ENCODE results near the gene EXPH5. TPM values are rescaled to one million over a fixed set of nuclear protein-coding genes. Genes with fewer than 3 reads are reported as not detected.

EXPH5 gene
- total RNA-seq, 2 donors from 2014 or later = 2.3 to 2.9 TPM

DNA sequence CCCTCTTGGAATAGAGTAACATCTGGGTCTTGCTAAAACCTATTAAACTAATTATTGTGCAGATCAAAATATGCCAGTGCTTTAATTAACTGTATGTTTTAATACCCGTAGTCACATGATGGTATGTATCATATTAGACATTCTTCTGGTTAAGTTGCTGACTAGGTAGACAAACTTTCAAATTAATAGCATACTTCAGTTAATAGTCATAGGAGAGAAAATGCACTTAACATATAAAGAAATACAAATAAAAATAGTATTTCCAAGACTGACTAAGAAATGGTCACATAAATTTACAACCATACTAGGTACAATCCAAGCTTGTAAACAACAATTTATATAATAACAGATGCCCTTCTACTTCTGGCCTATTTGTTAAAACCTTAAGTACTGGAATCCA lies 7.6 kb upstream of the EXPH5 start:
- intact Hi-C loops (cut with DNase I) = no loop called here
- no peaks in the 10 kb centered on the region for H3K36me3 ChIP-seq (replicated peaks in 1 of 2; ENCODE audit: insufficient read depth in 1 of 2, low read depth in 2 of 2)
- ATAC-seq (no peak), DNase-seq (no peak)
- no peaks in the 10 kb centered on the region for H3K9me3 ChIP-seq
- H3K4me3 ChIP-seq = no peak overlapping the region
- TF ChIP-seq POLR2A (IDR thresholded peaks at IDR 0.05) (no peak), CTCF (IDR thresholded peaks at IDR 0.05) (no peak)
- H3K4me1 ChIP-seq = no peaks in the 10 kb centered on the region
- H3K27me3 ChIP-seq = no peaks in the 10 kb centered on the region
- WGBS, 2 donors = 77 to 79% methylated on average over 1 of the region's 1 CpG
- no peak overlapping the region for H3K27ac ChIP-seq

- no peak overlapping the region for H3K4me3 ChIP-seq
- no peaks in the 10 kb centered on the region for H3K4me1 ChIP-seq
- H3K36me3 ChIP-seq (replicated peaks in 1 of 2; ENCODE audit: insufficient read depth in 1 of 2, low read depth in 2 of 2) = no peaks in the 10 kb centered on the region
- H3K27me3 ChIP-seq = no peaks in the 10 kb centered on the region
- no peak for TF ChIP-seq POLR2A (IDR thresholded peaks at IDR 0.05)
- TF ChIP-seq CTCF (IDR thresholded peaks at IDR 0.05) = no peak
- H3K9me3 ChIP-seq = no peaks in the 10 kb centered on the region
- WGBS, 2 donors = 95 to 96% methylated on average over 2 of the region's 2 CpGs
- intact Hi-C loops (cut with DNase I) = no loop called here
- ATAC-seq (no peak), DNase-seq (no peak)
- H3K27ac ChIP-seq = no peak overlapping the region
Measured at GRCh38 chr11:108599978-108600377, 6.4 kb upstream of the EXPH5 start.

DNA sequence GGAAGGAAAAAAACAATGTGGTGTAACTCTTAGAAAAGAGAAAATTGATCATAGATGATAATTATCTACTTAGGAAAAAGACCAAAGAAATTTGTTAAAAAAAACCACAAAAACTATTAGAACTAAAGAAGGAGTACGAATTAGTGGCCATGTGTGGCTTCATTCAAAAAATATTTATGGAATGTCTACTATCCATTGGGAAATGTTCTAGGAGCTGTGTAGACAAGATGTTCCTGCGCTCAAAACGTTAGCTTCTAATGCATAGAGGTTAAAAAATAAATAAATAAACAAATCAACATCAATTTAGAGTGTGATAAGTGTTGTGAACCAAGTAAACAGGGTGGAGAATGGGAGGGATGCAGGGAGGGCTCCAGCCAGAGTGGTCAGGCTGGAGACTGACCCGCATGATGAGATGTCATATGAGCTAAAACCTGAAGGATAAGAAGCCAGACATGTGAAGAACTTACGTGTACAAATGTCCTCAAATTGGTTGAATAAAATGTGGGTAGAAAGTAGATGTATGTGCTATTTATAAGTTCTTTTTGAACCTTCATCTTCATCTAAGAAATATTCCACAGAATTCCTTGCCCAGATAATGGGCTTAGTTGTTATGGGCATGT lies 4.3 kb upstream of the EXPH5 start:
- ATAC-seq (no peak), DNase-seq (no peak)
- Histone ChIP-seq H3K27ac (no peak overlapping the region), H3K9me3 (no peaks in the 10 kb centered on the region), H3K4me3 (no peak overlapping the region), H3K4me1 (peaks cover 5% of the 10 kb centered on the region), H3K27me3 (no peaks in the 10 kb centered on the region), H3K36me3 (replicated peaks in 1 of 2; ENCODE audit: insufficient read depth in 1 of 2, low read depth in 2 of 2) (no peaks in the 10 kb centered on the region)
- intact Hi-C loops (cut with DNase I) = no loop called here
- WGBS, 2 donors = 64 to 71% methylated on average over 5 of the region's 5 CpGs
- TF ChIP-seq POLR2A (IDR thresholded peaks at IDR 0.05) (no peak), CTCF (IDR thresholded peaks at IDR 0.05) (no peak)

- TF ChIP-seq POLR2A (IDR thresholded peaks at IDR 0.05) (no peak), CTCF (IDR thresholded peaks at IDR 0.05) (no peak)
- intact Hi-C loops (cut with DNase I) = no loop called here
- Histone ChIP-seq H3K27me3 (no peaks in the 10 kb centered on the region), H3K4me1 (peaks cover 5% of the 10 kb centered on the region), H3K4me3 (no peak overlapping the region), H3K27ac (no peak overlapping the region), H3K36me3 (replicated peaks in 1 of 2; ENCODE audit: insufficient read depth in 1 of 2, low read depth in 2 of 2) (no peaks in the 10 kb centered on the region), H3K9me3 (no peaks in the 10 kb centered on the region)
- no peak for DNase-seq
- WGBS, 2 donors = 48 to 50% methylated on average over 2 of the region's 2 CpGs
- no peak for ATAC-seq
Measured at GRCh38 chr11:108596701-108597100, 3.1 kb upstream of the EXPH5 start.

DNA sequence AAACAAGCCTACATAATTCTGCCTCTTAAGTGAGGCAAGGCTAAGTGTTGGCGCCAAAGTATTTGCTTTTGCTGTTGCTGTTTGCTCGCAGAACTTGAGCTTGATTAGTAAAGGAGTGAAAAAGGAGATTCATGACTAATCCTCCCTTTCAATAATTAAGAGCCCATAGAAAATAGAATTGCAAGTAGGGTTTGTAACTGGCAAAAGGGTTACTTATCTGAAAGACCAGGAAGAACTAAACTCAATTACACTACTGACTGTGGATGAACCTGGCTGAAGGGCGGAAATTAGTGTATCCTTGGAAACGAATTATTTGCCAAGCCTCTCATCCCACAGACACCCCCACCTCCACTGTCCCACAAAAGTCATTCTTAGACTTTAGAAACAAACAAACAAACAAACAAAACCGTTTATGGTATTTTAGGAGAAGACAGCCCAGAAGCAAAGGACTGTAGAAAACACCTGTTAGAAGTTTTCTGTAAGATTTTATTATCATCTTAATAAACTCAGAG lies 411 bp upstream of the EXPH5 start:
- no peak for ATAC-seq
- WGBS, 2 donors = 6 to 8% methylated on average over 5 of the region's 5 CpGs

More for the DNA sequence above, 411 bp upstream of the EXPH5 start:
- no peaks in the 10 kb centered on the region for H3K36me3 ChIP-seq (replicated peaks in 1 of 2; ENCODE audit: insufficient read depth in 1 of 2, low read depth in 2 of 2)
- H3K4me3 ChIP-seq = no peak overlapping the region
- TF ChIP-seq CTCF (IDR thresholded peaks at IDR 0.05) = no peak
- no peak for TF ChIP-seq POLR2A (IDR thresholded peaks at IDR 0.05)
- peak overlapping the region; percentile 87 to 95 (median 92) for H3K27ac ChIP-seq
- DNase-seq = no peak
- H3K27me3 ChIP-seq = no peaks in the 10 kb centered on the region
- intact Hi-C loops (cut with DNase I) = no loop called here
- no peaks in the 10 kb centered on the region for H3K9me3 ChIP-seq
- H3K4me1 ChIP-seq = peaks cover 5% of the 10 kb centered on the region

Data from body of pancreas (tissue), 4 donors.